ENCODE data around the gene IL1R2. TPM values are rescaled to one million over a fixed set of nuclear protein-coding genes. Genes with fewer than 3 reads are reported as not detected.

The IL1R2 gene
- total and polyA plus RNA-seq, 2 of the 13 experiments (the other 11 are each of a cell fraction or from before 2014, with no cell fraction given), result 3.6 to 7.3 TPM

DNA sequence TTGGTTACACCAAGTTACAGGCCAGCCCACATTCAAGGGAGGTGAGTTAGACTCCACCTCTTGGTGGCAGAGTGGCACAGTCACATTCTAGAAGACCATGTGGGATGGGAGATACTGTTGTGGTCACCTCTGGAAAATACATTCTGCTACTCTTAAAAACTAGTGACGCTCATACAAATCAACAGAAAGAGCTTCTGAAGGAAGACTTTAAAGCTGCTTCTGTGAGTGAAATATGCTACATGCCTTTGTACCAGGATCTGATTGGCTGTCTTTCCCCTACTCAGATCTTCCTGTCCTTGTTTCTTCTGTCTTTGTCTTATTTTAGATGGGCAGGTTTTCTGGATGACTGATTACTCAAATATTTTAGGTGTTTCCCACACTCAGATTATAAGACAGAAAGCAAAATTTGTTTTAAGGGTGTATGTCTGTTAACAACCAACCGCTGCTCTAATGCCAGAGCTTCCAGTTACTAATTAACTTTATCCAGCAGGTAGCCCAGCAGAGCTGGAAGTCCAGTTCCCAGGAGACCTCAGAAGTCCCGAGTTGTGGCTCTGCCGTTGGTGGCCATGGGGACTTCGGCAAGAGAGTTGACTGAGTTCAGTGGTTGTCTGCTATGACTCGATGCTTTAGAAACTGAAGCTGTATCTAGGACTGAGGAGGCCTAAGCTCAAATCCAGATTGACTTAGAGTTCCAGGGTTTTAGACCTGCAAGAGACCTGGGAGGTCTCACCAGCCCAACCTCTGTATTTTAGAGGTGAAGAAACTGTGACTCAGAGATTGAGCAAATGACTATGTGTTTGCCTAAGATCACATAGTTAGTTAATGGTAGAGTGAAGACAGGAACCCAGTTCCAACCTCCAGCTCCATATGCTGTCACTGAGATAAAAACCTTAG is 7.4 kb downstream of the IL1R2 start (continued):
- TF ChIP-seq, protein P1, sequence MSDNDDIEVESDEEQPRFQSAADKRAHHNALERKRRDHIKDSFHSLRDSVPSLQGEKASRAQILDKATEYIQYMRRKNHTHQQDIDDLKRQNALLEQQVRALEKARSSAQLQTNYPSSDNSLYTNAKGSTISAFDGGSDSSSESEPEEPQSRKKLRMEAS (IDR thresholded peaks at IDR 0.05), result peak; percentile 40
- TF ChIP-seq, protein P2, sequence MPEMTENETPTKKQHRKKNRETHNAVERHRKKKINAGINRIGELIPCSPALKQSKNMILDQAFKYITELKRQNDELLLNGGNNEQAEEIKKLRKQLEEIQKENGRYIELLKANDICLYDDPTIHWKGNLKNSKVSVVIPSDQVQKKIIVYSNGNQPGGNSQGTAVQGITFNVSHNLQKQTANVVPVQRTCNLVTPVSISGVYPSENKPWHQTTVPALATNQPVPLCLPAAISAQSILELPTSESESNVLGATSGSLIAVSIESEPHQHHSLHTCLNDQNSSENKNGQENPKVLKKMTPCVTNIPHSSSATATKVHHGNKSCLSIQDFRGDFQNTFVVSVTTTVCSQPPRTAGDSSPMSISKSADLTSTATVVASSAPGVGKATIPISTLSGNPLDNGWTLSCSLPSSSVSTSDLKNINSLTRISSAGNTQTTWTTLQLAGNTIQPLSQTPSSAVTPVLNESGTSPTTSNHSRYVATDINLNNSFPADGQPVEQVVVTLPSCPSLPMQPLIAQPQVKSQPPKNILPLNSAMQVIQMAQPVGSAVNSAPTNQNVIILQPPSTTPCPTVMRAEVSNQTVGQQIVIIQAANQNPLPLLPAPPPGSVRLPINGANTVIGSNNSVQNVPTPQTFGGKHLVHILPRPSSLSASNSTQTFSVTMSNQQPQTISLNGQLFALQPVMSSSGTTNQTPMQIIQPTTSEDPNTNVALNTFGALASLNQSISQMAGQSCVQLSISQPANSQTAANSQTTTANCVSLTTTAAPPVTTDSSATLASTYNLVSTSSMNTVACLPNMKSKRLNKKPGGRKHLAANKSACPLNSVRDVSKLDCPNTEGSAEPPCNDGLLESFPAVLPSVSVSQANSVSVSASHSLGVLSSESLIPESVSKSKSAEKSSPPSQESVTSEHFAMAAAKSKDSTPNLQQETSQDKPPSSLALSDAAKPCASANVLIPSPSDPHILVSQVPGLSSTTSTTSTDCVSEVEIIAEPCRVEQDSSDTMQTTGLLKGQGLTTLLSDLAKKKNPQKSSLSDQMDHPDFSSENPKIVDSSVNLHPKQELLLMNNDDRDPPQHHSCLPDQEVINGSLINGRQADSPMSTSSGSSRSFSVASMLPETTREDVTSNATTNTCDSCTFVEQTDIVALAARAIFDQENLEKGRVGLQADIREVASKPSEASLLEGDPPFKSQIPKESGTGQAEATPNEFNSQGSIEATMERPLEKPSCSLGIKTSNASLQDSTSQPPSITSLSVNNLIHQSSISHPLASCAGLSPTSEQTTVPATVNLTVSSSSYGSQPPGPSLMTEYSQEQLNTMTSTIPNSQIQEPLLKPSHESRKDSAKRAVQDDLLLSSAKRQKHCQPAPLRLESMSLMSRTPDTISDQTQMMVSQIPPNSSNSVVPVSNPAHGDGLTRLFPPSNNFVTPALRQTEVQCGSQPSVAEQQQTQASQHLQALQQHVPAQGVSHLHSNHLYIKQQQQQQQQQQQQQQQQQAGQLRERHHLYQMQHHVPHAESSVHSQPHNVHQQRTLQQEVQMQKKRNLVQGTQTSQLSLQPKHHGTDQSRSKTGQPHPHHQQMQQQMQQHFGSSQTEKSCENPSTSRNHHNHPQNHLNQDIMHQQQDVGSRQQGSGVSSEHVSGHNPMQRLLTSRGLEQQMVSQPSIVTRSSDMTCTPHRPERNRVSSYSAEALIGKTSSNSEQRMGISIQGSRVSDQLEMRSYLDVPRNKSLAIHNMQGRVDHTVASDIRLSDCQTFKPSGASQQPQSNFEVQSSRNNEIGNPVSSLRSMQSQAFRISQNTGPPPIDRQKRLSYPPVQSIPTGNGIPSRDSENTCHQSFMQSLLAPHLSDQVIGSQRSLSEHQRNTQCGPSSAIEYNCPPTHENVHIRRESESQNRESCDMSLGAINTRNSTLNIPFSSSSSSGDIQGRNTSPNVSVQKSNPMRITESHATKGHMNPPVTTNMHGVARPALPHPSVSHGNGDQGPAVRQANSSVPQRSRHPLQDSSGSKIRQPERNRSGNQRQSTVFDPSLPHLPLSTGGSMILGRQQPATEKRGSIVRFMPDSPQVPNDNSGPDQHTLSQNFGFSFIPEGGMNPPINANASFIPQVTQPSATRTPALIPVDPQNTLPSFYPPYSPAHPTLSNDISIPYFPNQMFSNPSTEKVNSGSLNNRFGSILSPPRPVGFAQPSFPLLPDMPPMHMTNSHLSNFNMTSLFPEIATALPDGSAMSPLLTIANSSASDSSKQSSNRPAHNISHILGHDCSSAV (CRISPR knock-in tag; IDR thresholded peaks at IDR 0.05; ENCODE audit: borderline replicate concordance), result no peak
- peak; percentile 55; the same call in 1 of the 2 replicates for TF ChIP-seq ZNF143 (CRISPR knock-in tag; IDR thresholded peaks at IDR 0.05)
- no peak for TF ChIP-seq GZF1 (CRISPR knock-in tag; IDR thresholded peaks at IDR 0.05)
- TF ChIP-seq ADNP (CRISPR knock-in tag; IDR thresholded peaks at IDR 0.05), result no peak
- TF ChIP-seq HOXA7 (CRISPR knock-in tag; IDR thresholded peaks at IDR 0.05), result no peak
- TF ChIP-seq AGO1 (IDR thresholded peaks at IDR 0.05; ENCODE audit: low read depth, low read length, poor library complexity, severe bottlenecking), result no peak
- TF ChIP-seq, protein P3, sequence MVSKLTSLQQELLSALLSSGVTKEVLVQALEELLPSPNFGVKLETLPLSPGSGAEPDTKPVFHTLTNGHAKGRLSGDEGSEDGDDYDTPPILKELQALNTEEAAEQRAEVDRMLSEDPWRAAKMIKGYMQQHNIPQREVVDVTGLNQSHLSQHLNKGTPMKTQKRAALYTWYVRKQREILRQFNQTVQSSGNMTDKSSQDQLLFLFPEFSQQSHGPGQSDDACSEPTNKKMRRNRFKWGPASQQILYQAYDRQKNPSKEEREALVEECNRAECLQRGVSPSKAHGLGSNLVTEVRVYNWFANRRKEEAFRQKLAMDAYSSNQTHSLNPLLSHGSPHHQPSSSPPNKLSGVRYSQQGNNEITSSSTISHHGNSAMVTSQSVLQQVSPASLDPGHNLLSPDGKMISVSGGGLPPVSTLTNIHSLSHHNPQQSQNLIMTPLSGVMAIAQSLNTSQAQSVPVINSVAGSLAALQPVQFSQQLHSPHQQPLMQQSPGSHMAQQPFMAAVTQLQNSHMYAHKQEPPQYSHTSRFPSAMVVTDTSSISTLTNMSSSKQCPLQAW (CRISPR knock-in tag; IDR thresholded peaks at IDR 0.05), result peak; percentile 98
- TF ChIP-seq HNRNPLL (IDR thresholded peaks at IDR 0.05; ENCODE audit: low read depth, low read length, poor library complexity, severe bottlenecking), result no peak
- peak; percentile 80 for TF ChIP-seq GATAD2A (CRISPR knock-in tag; IDR thresholded peaks at IDR 0.05)
- 0 out of 2 replicates have a peak, but pooled peaks have one; percentile 55 for TF ChIP-seq HNRNPUL1 (IDR thresholded peaks at IDR 0.05; ENCODE audit: low read depth, low read length)
- 0 out of 2 replicates have a peak, but pooled peaks have one; percentile 27 for TF ChIP-seq ZNF543 (CRISPR knock-in tag; IDR thresholded peaks at IDR 0.05)
- TF ChIP-seq MTF2 (CRISPR knock-in tag; IDR thresholded peaks at IDR 0.05; ENCODE audit: borderline replicate concordance), result no peak
- TF ChIP-seq GABPA (IDR thresholded peaks at IDR 0.05; ENCODE audit: low read depth, low read length), result no peak
- no peak; the same call in 1 of the 2 replicates for TF ChIP-seq GABPA (CRISPR knock-in tag; IDR thresholded peaks at IDR 0.05; ENCODE audit: low read depth)
- TF ChIP-seq ZNF572 (CRISPR knock-in tag; IDR thresholded peaks at IDR 0.05), result no peak
- TF ChIP-seq SRY (CRISPR knock-in tag; IDR thresholded peaks at IDR 0.05), result no peak
